Mucosa of descending colon (tissue), 3 donors: ENCODE results near the gene TTC27. TPM values are rescaled to one million over a fixed set of nuclear protein-coding genes. Genes with fewer than 3 reads are reported as not detected.
"Not testable (repeated sequence)": the region's sequence is repeated elsewhere in the genome, so short reads cannot be mapped to it uniquely, and the experiment has no call there.

Source experiments
- ATAC-seq: fragments of 200-7000 bp; cut with Tn5 transposase; one replicate; pipeline ENCODE4 v1.9.1; 2020; ENCODE audit warnings: mild to moderate bottlenecking, moderate library complexity
- DNase-seq, 3 donors: peaks; one replicate each; pipeline ENCODE4 v3.0.0-alpha.2; 2020
- H3K36me3 ChIP-seq: fragments of 200-600 bp; one replicate; pipeline ENCODE4 v1.8.0; 2021; ENCODE audit warnings: low read depth, mild to moderate bottlenecking
- H3K4me1 ChIP-seq: fragments of 200-600 bp; one replicate; pipeline ENCODE4 v1.8.0; 2021; ENCODE audit warnings: low read depth, mild to moderate bottlenecking
- H3K4me3 ChIP-seq: fragments of 200-600 bp; one replicate; pipeline ENCODE4 v1.8.0; 2021; ENCODE audit warnings: mild to moderate bottlenecking
- H3K9me3 ChIP-seq: fragments of 200-600 bp; one replicate; pipeline ENCODE4 v1.8.0; 2021; ENCODE audit warnings: mild to moderate bottlenecking
- intact Hi-C, 2 donors: fragments of 100-400 bp; cut with DNase I in 1 of 2; cut with micrococcal nuclease in 1 of 2; formaldehyde crosslinking; loops; one replicate each; pipeline versions ENCODE4 v1.11.0 to v1.11.1; 2022; cut with DNase I, micrococcal nuclease
- total RNA-seq, 3 donors: library from RNA; stranded (reverse); fragmentation: NEBNext Ultra II Directional in 2 of 3; extraction: Animal tissue kit (Norgen Biotek cat#: 25700) in 2 of 3; gene quantifications; one replicate each; pipeline versions ENCODE4 v1.2.1 to v1.2.4, GENCODE V29; 2021 to 2023
- TF ChIP-seq, protein P1 (sequence below): fragments of 200-600 bp; IDR thresholded peaks from one replicate; pipeline ENCODE4 v1.8.0; 2022; ENCODE audit warnings: antibody characterized with exemption, mild to moderate bottlenecking
- donor health status: DM: no; HTN: no; CAD: no; lungs with moderate emphysema.
- donor health status: DM: no; HTN: no; CAD: no.
- donor health status: DM: no; HTN: yes; CAD: no.

The TTC27 gene
- total RNA-seq, 3 donors from 2014 or later = 10.2 to 13.3 (median 12.4) TPM

DNA sequence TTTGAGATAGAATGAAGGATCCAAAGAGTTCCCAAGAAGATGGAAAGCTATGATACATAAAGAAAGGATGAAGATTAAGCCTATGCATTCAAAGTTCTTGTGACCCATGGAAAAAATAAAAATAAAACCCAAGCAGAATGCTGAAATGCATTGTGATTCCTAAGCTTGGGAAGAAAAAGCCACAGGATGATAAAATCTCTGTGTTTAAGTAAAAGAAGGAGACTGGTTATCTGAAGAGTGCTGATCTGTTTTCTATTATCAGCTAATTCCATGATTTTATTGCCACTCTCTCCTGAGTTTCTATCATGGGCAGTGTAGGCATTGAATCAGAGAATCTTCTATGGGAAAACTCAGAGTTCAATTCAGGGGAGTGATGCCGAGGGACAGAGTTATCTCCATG, 215.8 kb downstream of the TTC27 start:
- TF ChIP-seq, protein P1, sequence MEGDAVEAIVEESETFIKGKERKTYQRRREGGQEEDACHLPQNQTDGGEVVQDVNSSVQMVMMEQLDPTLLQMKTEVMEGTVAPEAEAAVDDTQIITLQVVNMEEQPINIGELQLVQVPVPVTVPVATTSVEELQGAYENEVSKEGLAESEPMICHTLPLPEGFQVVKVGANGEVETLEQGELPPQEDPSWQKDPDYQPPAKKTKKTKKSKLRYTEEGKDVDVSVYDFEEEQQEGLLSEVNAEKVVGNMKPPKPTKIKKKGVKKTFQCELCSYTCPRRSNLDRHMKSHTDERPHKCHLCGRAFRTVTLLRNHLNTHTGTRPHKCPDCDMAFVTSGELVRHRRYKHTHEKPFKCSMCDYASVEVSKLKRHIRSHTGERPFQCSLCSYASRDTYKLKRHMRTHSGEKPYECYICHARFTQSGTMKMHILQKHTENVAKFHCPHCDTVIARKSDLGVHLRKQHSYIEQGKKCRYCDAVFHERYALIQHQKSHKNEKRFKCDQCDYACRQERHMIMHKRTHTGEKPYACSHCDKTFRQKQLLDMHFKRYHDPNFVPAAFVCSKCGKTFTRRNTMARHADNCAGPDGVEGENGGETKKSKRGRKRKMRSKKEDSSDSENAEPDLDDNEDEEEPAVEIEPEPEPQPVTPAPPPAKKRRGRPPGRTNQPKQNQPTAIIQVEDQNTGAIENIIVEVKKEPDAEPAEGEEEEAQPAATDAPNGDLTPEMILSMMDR = no peak

DNA sequence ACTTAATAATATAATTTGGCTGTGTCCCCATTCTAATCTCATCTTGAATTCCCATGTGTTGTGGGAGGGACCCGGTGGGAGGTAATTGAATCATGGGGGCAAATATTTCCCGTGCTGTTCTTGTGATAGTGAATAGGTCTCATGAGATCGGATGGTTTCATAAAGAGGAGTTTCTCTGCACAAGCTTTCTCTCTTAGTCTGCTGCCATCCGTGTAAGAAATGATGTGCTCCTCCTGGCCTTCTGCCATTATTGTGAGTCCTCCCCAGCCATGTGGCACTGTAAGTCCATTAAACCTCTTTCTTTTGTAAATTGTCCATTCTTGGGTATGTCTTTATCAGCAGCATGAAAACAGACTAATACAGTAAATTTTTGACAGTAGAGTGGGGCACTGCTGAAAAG, 216.4 kb downstream of the TTC27 start:
- TF ChIP-seq, protein P1 = no peak

More for the DNA sequence above, 215.8 kb downstream of the TTC27 start:
- Histone ChIP-seq H3K4me3 (no peak overlapping the region), H3K9me3 (no peaks in the 10 kb centered on the region), H3K36me3 (no peaks in the 10 kb centered on the region), H3K4me1 (no peaks in the 10 kb centered on the region)
- no peak for DNase-seq
- ATAC-seq = no peak
- intact Hi-C loops = no loop called here

DNA sequence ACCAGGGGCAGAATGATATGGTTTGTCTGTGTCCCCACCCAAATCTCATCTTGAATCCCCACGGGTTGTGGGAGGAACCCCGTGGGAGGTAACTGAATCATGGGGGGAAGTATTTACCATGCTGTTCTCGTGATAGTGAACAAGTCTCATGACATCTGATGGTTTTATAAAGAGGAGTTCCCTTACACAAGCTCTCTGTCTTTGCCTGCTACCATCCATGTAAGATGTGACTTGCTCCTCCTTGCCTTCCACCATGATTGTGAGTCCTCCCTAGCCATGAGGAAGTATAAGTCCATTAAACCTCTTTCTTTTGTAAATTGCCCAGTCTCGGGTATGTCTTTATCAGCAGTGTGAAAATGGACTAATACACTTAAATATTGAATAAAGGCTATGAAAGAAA, 218.4 kb downstream of the TTC27 start:
- H3K4me1 ChIP-seq, H3K4me3 ChIP-seq, DNase-seq, H3K9me3 ChIP-seq, H3K36me3 ChIP-seq, ATAC-seq, intact Hi-C loops: not testable (repeated sequence)

More for the DNA sequence above, 216.4 kb downstream of the TTC27 start:
- Histone ChIP-seq H3K36me3 (no peaks in the 10 kb centered on the region), H3K4me1 (no peaks in the 10 kb centered on the region), H3K9me3 (no peaks in the 10 kb centered on the region), H3K4me3 (no peak overlapping the region)
- intact Hi-C loops = no loop called here
- DNase-seq (no peak), ATAC-seq (no peak)

DNA sequence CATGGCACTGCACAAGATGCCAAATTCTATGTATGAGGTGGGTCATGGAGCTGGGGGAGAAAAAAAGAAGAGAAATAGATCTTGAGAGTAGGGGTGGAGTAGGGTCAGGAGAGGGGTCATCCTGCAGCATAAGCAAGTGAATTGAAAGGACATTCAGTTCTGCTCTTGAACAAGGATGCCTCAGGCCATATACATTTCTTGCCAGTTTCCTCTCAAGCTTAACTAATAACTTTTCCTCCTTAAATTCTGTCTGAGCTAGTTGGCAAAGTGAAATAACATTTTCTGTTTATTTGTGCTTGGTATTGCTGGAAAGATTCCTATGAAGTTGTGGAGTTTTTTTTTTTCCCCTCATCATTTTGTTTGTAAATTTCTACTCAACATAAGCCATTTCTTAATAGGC, 219.9 kb downstream of the TTC27 start:
- Histone ChIP-seq H3K9me3 (no peaks in the 10 kb centered on the region), H3K4me1 (no peaks in the 10 kb centered on the region), H3K4me3 (no peak overlapping the region), H3K36me3 (no peaks in the 10 kb centered on the region)
- ATAC-seq (no peak), DNase-seq (no peak)
- intact Hi-C loops = no loop called here
- TF ChIP-seq, protein P1 = no peak

DNA sequence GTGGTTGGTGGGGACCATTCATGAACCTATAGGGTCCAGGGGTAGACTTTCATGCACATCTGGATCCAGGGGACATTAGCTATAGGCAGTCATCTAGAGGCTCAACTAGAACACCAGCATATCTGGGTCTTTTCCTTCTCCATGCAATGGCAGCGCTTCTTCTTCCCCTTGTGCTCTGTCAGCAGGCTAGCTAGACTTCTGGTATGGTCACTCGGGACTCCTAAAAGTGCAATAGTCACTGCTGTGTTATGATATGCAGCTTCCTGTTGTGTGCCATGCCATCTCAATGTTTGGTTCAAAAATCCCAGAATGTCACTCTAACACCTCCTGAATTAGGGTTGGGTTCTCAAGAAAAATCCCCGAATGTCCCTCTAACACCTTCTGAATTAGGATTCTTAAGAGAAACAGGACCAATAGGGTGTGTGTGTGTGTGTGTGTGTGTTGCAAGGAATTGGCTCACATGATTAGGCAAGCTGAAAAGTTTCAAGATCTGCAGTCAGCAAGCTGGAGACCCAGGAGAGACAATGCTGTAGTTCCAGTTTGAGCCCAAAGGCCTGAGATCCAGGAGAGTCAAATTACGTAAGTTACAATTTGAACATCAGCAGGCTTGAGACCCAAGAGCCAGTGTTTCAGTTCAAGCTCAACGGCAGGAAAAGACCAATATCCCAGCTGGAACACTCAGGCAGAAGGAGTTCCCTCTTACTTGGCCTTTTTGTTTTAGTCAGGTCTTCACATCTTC, 221.8 kb downstream of the TTC27 start:
- TF ChIP-seq, protein P1 = no peak
- ATAC-seq (no peak), DNase-seq (no peak)
- intact Hi-C loops = no loop called here
- Histone ChIP-seq H3K4me3 (no peak overlapping the region), H3K4me1 (no peaks in the 10 kb centered on the region), H3K36me3 (no peaks in the 10 kb centered on the region), H3K9me3 (no peaks in the 10 kb centered on the region)

DNA sequence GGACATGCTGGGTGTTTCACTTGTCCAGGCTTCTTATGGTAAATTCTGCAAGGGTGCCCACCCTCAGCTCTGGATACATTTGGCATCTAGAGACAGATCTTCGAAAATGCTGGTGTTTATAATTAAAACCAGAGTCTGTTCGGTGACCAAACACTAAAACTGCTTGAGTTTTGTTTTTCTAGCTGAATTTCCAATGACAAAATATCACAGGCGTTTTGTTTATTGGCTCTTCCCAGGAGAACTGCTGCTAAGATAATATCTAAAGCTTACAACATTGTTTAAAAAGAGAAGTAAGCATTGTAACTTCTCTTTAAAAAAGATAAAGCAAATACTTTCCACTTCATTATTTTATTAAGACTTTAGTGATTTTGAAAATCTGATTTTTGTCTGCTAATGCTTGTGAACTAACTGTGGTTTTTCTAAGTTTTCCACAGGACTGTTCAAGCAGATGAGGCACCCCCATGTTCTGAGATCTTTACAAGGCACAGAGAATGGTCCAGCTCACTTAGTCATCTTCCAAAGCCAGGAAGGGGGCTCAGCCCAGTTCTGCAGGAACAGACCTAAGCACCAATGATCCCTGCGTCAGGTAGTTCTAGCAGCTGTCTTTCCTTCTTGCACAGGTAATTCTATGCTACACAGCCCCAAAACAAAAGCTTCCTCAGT, 224.1 kb downstream of the TTC27 start:
- intact Hi-C loops = no loop called here
- Histone ChIP-seq H3K9me3 (no peaks in the 10 kb centered on the region), H3K4me1 (no peaks in the 10 kb centered on the region), H3K36me3 (no peaks in the 10 kb centered on the region), H3K4me3 (no peak overlapping the region)
- ATAC-seq = no peak
- no peak for DNase-seq
- TF ChIP-seq, protein P1 = no peak
